Activated effector memory CD4-positive, alpha-beta T cell treated with anti-CD3 and anti-CD28 coated beads, Interleukin-2, amount 50 U/mL, for 16 hours (primary cell): ENCODE data around the gene SLC6A19.

Source experiments
- DNase-seq: peaks from one replicate; pipeline ENCODE4 v3.0.0-alpha.2; 2020

The SLC6A19 gene

DNA sequence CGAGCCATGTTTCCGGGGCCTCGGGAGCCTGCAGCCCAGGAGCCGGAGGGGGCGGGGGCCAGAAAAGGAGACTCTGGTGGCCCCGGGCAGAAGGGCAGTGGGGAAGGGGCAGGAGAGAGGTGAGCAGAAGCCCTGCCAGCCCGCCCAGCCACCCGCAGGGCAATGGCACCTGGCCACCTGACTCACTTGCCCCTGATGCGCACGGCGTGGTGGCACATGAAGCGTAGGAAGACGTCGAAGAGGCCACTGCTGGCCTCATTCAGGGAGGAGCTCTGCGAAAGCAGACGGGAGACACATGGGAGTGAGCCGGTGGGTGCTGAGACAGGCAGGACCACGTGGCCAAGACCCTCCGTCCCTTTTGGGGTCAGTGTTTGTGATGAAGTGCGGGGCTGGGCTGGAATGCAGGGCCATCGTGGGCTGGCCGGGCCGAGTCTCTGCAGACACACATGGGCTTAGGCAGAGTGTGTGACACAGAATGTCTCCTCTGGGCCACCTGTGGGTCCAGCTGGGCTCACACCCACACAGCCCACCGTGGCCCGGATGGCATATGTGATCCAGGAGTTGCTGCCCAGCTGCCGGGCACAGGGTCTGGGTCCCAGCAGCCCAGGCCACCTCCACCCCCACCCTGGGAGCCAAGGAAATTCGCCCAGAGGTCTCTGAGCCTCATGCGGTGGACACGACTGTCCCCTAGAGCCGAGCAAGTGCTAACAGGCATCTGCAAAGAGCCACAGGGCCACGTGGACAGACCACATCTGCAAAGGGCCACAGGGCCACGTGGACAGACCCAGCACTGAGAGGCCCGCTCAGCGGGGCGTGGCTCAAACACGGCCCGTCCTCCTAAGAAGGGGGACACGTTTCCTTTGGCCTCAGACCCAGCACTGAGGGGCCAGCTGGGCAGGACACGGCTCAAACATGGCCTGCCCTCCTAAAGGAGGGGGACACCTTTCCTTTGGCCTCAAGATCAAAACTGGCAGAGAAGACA lies 69.8 kb downstream of the SLC6A19 start:
- no peak for DNase-seq

DNA sequence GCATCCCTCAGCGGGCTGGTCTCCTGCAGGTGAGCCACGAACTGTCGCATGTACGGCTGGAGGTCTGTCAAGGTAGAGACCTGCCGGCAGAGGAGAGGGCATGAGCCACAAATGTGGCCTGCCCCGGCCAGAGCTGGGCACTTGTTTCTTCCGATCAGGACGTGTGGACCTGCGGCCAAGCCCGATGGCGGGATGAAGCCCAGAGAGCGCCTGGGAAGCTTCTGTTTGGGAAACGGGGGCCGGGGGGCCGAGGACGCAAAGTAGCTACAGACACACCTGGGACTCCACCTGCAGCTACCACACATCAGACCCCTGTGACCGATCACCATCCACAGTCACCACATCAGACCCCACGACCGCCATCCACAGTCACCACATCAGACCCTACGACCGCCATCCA lies 70.8 kb downstream of the SLC6A19 start:
- DNase-seq: no peak

DNA sequence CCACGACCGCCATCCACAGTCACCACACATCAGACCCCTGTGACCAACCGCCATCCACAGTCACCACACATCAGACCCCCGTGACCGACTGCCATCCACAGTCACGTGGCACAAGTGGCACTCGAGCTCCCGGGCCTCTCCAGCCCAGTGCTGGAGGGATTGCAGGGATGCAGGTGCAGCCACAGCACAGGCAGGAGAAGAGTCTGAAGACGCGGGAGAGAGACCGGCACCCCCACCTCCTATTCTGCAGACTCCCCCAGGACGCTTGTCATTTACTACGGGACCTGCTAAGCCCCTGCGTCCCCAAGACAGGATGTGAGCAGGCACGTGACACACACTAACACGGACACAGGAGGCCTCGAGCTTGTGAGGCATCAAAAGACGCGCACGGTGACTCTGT lies 72.3 kb downstream of the SLC6A19 start:
- no peak for DNase-seq

DNA sequence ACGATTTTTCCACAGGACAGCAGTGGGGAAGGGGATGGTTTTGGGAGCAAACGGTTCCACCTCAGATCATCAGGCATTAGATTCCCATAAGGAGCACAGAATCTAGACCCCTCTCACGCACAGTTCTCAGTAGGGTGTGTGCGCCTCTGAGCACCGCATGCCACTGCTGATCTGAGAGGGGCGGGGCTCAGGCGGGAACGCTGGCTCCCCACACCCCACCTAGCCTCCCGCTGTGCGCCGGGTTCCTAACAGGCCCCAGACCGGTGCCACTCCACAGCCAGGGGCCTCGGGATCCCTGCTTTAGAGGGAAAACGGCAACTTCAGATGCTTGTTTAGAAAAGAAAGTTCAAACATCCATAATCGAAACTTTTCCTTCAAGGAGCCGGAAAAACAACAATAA lies 73.1 kb downstream of the SLC6A19 start:
- no peak for DNase-seq
